ENCODE data around the gene RAB11FIP4. TPM values are rescaled to one million over a fixed set of nuclear protein-coding genes. Genes with fewer than 3 reads are reported as not detected.

The RAB11FIP4 gene
- total RNA-seq, 1 experiment from 2014 or later = 54.9 TPM

DNA sequence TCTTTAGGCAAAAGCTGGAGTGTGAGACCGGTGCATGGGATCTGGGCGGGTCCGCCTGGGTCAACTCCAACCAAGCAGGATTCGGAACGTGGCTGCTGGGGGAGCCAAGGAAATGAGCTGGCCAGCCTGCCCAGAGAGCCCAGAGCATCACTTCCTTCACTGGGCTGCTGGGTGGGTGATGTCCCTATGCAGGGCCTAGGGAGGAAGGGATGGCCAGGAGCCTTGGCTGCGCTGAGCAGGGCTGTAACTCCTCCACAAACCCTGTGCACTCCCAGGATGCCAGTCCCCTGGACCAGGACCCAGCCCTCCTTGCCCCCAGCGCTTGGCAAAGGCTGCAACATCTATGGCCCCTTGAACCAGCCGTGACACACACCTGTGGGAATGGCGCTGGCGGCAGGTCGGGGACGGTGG is 138.4 kb downstream of the RAB11FIP4 start (continued):
- TF ChIP-seq, protein P1, sequence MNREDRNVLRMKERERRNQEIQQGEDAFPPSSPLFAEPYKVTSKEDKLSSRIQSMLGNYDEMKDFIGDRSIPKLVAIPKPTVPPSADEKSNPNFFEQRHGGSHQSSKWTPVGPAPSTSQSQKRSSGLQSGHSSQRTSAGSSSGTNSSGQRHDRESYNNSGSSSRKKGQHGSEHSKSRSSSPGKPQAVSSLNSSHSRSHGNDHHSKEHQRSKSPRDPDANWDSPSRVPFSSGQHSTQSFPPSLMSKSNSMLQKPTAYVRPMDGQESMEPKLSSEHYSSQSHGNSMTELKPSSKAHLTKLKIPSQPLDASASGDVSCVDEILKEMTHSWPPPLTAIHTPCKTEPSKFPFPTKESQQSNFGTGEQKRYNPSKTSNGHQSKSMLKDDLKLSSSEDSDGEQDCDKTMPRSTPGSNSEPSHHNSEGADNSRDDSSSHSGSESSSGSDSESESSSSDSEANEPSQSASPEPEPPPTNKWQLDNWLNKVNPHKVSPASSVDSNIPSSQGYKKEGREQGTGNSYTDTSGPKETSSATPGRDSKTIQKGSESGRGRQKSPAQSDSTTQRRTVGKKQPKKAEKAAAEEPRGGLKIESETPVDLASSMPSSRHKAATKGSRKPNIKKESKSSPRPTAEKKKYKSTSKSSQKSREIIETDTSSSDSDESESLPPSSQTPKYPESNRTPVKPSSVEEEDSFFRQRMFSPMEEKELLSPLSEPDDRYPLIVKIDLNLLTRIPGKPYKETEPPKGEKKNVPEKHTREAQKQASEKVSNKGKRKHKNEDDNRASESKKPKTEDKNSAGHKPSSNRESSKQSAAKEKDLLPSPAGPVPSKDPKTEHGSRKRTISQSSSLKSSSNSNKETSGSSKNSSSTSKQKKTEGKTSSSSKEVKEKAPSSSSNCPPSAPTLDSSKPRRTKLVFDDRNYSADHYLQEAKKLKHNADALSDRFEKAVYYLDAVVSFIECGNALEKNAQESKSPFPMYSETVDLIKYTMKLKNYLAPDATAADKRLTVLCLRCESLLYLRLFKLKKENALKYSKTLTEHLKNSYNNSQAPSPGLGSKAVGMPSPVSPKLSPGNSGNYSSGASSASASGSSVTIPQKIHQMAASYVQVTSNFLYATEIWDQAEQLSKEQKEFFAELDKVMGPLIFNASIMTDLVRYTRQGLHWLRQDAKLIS (CRISPR knock-in tag; IDR thresholded peaks at IDR 0.05; ENCODE audit: borderline replicate concordance) = no peak
- TF ChIP-seq, protein P2, sequence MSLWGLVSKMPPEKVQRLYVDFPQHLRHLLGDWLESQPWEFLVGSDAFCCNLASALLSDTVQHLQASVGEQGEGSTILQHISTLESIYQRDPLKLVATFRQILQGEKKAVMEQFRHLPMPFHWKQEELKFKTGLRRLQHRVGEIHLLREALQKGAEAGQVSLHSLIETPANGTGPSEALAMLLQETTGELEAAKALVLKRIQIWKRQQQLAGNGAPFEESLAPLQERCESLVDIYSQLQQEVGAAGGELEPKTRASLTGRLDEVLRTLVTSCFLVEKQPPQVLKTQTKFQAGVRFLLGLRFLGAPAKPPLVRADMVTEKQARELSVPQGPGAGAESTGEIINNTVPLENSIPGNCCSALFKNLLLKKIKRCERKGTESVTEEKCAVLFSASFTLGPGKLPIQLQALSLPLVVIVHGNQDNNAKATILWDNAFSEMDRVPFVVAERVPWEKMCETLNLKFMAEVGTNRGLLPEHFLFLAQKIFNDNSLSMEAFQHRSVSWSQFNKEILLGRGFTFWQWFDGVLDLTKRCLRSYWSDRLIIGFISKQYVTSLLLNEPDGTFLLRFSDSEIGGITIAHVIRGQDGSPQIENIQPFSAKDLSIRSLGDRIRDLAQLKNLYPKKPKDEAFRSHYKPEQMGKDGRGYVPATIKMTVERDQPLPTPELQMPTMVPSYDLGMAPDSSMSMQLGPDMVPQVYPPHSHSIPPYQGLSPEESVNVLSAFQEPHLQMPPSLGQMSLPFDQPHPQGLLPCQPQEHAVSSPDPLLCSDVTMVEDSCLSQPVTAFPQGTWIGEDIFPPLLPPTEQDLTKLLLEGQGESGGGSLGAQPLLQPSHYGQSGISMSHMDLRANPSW (CRISPR knock-in tag; conservative IDR thresholded peaks at IDR 0.05; ENCODE audit: low read depth) = no peak
- TF ChIP-seq SOX15 (CRISPR knock-in tag; IDR thresholded peaks at IDR 0.05) (no peak), ZNF263 (CRISPR knock-in tag; IDR thresholded peaks at IDR 0.05; ENCODE audit: low read depth) (no peak), FOXK1 (CRISPR knock-in tag; IDR thresholded peaks at IDR 0.05) (no peak), MXD4 (CRISPR knock-in tag; IDR thresholded peaks at IDR 0.05; ENCODE audit: borderline replicate concordance) (no peak), JUN (CRISPR knock-in tag; IDR thresholded peaks at IDR 0.05) (no peak)
- TF ChIP-seq, protein P3, sequence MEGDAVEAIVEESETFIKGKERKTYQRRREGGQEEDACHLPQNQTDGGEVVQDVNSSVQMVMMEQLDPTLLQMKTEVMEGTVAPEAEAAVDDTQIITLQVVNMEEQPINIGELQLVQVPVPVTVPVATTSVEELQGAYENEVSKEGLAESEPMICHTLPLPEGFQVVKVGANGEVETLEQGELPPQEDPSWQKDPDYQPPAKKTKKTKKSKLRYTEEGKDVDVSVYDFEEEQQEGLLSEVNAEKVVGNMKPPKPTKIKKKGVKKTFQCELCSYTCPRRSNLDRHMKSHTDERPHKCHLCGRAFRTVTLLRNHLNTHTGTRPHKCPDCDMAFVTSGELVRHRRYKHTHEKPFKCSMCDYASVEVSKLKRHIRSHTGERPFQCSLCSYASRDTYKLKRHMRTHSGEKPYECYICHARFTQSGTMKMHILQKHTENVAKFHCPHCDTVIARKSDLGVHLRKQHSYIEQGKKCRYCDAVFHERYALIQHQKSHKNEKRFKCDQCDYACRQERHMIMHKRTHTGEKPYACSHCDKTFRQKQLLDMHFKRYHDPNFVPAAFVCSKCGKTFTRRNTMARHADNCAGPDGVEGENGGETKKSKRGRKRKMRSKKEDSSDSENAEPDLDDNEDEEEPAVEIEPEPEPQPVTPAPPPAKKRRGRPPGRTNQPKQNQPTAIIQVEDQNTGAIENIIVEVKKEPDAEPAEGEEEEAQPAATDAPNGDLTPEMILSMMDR (IDR thresholded peaks at IDR 0.05) = no peak
- TF ChIP-seq, protein P4, sequence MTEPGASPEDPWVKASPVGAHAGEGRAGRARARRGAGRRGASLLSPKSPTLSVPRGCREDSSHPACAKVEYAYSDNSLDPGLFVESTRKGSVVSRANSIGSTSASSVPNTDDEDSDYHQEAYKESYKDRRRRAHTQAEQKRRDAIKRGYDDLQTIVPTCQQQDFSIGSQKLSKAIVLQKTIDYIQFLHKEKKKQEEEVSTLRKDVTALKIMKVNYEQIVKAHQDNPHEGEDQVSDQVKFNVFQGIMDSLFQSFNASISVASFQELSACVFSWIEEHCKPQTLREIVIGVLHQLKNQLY (CRISPR knock-in tag; IDR thresholded peaks at IDR 0.05) = no peak
- TF ChIP-seq, protein P5, sequence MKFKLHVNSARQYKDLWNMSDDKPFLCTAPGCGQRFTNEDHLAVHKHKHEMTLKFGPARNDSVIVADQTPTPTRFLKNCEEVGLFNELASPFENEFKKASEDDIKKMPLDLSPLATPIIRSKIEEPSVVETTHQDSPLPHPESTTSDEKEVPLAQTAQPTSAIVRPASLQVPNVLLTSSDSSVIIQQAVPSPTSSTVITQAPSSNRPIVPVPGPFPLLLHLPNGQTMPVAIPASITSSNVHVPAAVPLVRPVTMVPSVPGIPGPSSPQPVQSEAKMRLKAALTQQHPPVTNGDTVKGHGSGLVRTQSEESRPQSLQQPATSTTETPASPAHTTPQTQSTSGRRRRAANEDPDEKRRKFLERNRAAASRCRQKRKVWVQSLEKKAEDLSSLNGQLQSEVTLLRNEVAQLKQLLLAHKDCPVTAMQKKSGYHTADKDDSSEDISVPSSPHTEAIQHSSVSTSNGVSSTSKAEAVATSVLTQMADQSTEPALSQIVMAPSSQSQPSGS (CRISPR knock-in tag; IDR thresholded peaks at IDR 0.05; ENCODE audit: borderline replicate concordance, low read depth) = no peak
- TF ChIP-seq, protein P6, sequence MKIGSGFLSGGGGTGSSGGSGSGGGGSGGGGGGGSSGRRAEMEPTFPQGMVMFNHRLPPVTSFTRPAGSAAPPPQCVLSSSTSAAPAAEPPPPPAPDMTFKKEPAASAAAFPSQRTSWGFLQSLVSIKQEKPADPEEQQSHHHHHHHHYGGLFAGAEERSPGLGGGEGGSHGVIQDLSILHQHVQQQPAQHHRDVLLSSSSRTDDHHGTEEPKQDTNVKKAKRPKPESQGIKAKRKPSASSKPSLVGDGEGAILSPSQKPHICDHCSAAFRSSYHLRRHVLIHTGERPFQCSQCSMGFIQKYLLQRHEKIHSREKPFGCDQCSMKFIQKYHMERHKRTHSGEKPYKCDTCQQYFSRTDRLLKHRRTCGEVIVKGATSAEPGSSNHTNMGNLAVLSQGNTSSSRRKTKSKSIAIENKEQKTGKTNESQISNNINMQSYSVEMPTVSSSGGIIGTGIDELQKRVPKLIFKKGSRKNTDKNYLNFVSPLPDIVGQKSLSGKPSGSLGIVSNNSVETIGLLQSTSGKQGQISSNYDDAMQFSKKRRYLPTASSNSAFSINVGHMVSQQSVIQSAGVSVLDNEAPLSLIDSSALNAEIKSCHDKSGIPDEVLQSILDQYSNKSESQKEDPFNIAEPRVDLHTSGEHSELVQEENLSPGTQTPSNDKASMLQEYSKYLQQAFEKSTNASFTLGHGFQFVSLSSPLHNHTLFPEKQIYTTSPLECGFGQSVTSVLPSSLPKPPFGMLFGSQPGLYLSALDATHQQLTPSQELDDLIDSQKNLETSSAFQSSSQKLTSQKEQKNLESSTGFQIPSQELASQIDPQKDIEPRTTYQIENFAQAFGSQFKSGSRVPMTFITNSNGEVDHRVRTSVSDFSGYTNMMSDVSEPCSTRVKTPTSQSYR (CRISPR knock-in tag; IDR thresholded peaks at IDR 0.05) = no peak
- TF ChIP-seq, protein P7, sequence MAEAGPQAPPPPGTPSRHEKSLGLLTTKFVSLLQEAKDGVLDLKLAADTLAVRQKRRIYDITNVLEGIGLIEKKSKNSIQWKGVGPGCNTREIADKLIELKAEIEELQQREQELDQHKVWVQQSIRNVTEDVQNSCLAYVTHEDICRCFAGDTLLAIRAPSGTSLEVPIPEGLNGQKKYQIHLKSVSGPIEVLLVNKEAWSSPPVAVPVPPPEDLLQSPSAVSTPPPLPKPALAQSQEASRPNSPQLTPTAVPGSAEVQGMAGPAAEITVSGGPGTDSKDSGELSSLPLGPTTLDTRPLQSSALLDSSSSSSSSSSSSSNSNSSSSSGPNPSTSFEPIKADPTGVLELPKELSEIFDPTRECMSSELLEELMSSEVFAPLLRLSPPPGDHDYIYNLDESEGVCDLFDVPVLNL (CRISPR knock-in tag; IDR thresholded peaks at IDR 0.05; ENCODE audit: borderline replicate concordance, low read depth) = no peak

All from WTC11 (cell line).